T follicular helper cell (primary cell): ENCODE measurements around the gene CALY.

Source experiments
- DNase-seq: peaks from one replicate; pipeline ENCODE4 v3.0.0-alpha.2; 2020; ENCODE audit warnings: low read depth

CALY gene

DNA sequence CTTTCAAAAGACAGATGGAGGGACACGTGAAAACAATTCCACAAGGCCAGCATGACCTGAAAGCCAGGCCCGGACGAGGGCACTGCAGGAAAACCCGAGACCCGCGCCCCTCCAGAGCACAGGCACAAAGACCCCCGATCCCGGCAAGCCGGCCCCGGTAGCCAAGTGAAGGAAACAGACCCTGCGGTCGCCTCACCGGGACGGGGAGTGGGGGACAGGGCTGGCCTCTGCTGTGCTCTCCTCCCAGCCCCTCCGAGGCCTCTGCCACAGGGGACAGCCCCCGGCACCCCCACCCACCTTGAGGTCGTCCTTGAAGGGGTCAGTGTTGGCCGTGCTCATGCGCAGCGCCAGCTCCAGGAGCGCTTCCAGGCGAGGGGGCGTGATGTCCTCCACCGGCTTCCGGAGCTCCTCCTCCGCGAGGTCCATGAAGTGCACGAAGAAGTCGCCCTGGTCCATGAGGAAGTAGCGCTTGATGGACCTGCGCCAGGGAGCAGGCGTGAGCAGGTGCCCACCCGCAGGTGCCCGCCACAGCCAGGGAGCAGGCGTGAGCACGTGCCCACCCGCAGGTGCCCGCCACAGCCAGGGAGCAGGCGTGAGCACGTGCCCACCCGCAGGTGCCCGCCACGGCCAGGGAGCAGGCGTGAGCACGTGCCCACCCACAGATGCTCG, 48.7 kb downstream of the CALY start:
- DNase-seq: no peak

DNA sequence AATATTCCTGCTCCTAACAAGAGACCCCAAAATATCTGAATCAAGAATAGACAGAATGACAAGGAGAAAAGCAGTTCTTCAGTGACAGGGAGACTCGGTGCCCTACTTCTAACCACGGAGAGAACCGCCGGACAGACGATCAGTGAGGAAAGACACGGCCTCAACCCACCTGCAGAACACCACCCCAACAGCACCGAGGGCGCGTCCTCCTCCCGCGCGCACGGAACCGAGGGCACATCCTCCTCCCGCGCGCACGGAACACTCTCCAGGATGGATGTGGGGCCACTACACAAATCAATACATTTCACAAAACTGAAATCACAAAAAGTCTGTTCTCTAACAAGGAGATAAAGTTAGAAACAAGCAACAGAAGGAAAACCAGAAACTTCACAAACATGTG, 50.3 kb downstream of the CALY start:
- no peak for DNase-seq

DNA sequence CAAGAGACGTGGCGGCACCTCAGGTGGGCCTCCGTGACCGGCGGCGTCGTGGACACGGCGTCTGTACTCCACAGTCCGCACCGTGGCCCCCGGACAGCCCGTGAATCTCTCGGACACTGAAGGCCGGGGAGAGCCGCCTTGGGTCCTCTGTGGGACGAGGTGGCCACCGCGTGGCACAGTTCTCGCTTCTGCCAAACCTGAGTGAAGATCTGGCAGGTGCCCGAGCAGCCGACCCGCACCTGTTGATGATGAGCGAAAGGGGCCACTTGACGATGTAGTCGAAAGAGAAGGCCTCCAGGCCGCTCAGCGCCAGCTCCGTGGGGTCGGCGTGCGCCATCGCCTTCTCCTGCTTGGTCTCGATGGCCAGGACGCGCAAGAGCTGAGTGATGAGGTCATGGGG, 51.5 kb downstream of the CALY start:
- DNase-seq: no peak

DNA sequence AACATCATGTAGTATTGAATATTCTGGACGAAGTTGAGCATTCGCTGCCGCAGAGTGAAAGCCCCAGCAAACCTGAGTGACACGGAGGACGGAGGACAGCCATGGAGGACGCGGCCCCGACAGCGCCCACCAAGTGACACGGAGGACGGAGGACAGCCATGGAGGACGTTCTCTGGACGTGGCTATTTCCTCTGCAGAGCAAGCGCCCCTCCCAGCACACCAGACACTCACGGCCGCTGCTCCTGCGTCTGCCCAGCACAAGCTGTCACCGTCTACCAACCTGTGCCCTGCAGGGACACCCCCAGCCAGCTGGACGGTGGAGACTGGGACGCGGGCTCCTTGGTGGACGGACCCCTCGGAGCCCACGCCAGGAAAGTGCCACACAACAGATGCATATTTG, 52.8 kb downstream of the CALY start:
- DNase-seq: no peak

GRCh38 chr10:133282846-133283390, 53.8 kb downstream of the CALY start:
- DNase-seq: no peak

DNA sequence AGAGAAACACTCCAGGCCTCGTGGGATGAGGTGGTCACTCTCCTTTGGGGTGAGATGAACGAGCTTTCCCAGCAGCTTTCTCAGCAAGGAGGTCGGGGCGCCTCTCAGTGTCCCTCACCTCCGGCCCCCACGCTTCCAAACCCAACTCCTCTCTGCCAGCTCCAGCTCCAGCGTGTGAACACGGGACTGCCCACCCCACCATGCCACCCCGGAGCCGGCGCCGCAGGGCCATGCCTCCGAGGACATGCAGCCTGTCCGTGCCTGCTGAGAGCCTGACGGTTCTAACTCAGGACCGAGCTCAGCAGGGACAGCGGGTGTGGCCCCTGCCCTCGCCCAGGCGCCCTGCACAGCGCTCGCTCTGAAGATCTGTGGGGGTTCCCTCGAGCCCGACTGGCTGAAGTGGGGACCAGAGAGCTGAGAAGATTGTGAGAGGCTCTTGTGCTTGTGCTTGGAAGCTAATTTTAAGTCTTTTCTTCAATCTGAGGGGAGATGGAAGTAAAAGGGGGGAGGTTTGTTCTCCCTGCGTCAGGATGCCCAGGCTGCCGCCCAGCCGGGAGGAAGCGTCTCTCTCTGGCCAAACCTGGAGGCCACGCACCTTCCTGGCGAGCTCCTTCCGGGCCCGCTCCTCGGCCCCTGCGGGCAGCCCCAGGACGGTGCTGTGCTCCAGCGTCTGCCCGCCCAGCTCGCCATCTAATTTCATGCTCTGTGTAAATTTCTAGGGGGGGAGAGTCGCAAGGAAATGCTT, 54.9 kb downstream of the CALY start:
- no peak for DNase-seq

GRCh38 chr10:133281084-133281483, 55.6 kb downstream of the CALY start:
- DNase-seq: no peak

- DNase-seq: no peak
These were observed 56.2 kb downstream of the CALY start for GRCh38 chr10:133280391-133281059.

DNA sequence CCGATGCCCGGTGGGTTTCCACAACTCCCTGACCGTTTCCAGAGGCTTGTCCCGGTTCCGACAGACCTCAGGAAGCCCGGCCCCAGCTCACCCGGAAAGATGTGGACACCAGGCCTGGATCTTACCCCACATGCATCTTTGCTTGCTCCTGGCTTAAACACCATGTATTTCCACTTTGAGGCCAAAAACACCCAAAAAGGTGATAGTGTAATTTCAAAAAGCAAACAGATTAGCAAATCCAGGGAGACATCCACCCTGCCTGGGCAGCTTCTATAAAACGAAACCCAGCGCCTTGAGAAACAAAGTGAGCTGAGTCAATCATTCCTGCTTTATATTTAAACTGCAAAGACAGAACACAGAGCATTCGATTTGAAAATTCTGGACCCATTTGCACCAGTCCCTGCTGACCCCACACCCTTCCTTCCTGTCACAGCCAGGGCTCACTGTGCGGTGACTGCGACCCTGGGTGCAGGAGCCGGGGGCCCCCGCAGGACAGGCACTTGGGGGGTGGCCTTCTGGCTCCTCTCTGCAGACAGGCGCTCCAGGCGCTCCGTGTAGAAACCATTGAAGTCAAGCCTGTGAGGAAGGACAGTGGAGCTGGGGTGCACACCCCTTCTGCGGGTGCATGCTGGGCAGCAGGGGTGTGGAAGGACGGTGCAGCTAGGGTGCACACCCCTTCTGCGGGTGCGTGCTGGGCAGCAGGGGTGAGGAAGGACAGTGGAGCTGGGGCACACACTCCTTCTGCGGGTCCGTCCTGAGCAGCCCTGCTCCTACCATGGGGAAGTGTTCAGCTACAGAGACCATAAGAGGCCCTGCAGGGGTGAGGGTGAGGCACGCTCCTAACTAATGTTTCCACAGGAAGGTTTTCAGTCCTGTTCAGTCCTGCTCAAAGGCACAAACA, 57.1 kb downstream of the CALY start:
- no peak for DNase-seq

- DNase-seq: no peak
These were observed 58.0 kb downstream of the CALY start for GRCh38 chr10:133278577-133279265.

GRCh38 chr10:133277993-133278576, 58.6 kb downstream of the CALY start:
- no peak for DNase-seq

DNA sequence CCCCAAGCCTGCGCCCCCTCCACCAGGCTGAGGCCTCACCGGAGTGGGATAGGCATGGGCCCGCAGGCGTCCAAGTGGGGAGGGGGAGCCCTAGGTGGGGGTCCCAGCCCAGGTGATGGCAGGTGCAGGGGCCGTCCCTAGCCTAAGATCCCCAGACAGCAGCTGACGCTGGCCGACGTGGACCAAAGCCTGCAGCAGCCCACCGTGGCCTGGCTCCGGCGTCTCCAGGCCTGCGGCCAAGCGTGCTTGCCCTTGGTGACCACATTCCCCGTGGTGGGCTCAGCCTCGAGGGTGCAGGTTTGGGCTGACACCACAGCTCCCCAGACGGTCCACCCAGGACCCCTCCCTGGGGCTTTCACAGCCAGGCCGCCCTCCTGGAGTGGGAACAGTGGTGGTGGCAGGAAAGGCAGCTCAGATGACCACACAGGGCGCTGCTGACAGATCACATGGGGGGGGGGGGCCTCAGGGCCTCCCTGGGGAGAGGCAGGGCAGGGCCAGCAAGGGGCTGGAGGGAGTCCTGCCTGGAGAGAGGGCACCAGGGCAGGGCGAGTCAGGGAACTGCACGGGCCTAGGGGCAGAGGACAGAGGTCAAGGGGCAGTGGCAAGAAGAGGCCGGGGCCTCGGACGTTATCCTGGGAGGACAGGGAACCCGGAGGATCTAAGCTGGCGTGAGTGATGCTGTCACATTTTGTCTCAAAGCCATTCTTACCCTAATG, 59.3 kb downstream of the CALY start:
- DNase-seq: no peak

DNA sequence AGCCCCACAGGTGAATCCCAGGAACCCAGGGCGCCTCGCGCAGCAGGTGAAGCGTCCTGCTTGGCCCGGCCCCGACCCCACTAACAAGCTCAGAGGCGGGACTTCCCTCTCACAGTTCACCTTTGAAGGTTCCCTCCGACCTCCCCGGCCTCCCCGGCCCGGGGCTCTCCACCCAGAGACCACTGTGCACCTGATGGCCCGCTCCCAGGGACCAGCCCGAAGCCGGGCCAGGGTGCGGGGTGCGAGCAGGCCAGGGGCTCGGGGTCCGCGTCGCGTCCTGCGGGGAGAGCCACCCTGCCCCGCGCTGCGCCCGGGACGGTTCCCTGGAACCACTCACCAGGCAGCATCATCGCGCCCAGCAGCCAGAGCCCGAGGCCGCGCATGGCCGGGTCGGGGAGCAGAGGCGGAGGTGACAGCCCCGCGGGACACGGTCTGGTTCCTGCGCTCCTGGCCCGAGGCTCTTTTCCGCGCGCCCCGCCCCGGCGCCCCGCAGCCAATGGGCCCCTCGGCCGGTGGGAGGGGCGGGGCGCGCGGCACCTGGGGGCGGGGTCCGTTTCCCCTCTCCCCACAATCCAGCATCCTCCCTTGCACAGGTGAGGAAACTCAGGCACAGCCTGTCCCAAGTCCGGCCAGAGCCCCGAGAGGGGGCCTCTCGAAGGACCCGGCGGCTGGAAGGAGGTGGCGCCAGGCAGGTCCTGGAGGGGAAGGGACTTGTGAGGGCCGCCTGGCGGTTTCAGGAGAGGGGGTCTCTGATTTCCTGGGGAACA, 60.1 kb downstream of the CALY start, which contains the start of gene ADAM8:
TSS of gene ADAM8 (minus strand) at position 434 of the 767 bp plus-strand sequence. CDS start at position 383, 51 bp downstream.
- peak; percentile 57 for DNase-seq

- DNase-seq: no peak
These were observed 60.6 kb downstream of the CALY start for GRCh38 chr10:133276100-133276434.

GRCh38 chr10:133275684-133276092, 61.0 kb downstream of the CALY start:
- no peak for DNase-seq

DNA sequence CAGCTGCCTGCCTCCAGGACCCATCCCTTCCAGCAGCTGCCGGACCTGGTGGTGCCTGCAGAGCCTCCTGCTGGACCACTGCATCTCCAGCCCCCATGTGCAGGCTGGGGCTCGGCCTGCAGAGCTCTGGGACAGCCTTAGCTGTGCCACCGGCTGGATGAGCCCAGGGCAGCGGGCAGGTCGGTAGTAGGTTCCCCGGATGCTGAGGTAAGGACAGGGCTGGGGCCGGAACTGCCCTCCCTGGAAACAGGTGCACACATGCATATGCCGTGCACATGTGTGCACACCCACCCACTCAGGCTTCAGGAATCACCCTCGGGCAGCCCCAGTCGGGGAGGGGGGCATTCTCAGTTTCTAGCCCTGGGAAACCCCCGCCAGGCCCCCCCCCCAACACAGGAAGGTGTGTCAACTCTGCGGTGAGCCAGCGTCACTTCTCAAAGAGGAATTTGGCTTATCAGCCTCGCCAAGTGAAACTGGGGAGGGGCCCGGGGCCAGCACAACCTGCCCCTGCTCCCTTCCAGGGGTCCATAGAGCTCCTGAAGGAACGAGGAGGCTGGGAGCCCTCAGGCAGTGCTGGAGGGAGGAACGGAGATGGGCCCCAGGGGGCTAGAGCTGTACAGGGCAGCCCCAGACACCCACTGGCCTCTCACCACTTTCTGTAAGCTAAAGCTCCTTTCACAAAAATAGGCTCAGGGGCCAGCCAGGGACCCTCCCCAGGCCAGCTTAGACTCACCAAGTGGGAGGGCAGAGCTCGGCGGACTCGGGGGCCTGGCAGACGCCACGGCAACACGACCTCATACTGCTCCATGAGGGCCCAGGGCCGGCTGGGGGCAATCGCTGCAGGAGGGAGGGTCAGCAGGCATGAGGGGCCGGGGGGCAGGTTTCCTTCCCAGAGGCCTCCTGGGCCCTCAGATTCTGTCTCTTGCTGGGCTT, 61.7 kb downstream of the CALY start:
- DNase-seq: peak; percentile 80
